Aorta (tissue), 5 donors: Measurements from ENCODE around the gene GUCD1. TPM values are rescaled to one million over a fixed set of nuclear protein-coding genes. Genes with fewer than 3 reads are reported as not detected.
"Not testable (repeated sequence)": the region's sequence is repeated elsewhere in the genome, so short reads cannot be mapped to it uniquely, and the experiment has no call there.

Experiments
- ATAC-seq: fragments of 200-7000 bp; cut with Tn5 transposase; one replicate; pipeline ENCODE4 v1.9.1; 2022; ENCODE audit warnings: moderate library complexity; ENCODE audit not compliant: low FRiP score
- DNase-seq, 2 donors: peaks; one replicate each; pipeline ENCODE4 v3.0.0-alpha.2; 2020
- H3K27ac ChIP-seq, 2 donors: one replicate each; pipeline ENCODE4 v1.5.1; 2013; ENCODE audit warnings: low read length in 2 of 2, mild to moderate bottlenecking in 2 of 2, moderate library complexity in 2 of 2, control low read depth in 1 of 2, inconsistent platforms in 1 of 2, low read depth in 1 of 2
- H3K27me3 ChIP-seq, 2 donors: one replicate each; pipeline ENCODE4 v1.6.1; 2013; ENCODE audit warnings: control low read depth in 1 of 2, low read length in 1 of 2, mild to moderate bottlenecking in 1 of 2, moderate library complexity in 1 of 2; ENCODE audit not compliant: insufficient read depth in 2 of 2, control insufficient read depth in 1 of 2
- H3K36me3 ChIP-seq, 2 donors: one replicate each; pipeline ENCODE4 v1.6.1; 2013; ENCODE audit warnings: control low read depth in 1 of 2, low read length in 1 of 2, mild to moderate bottlenecking in 1 of 2; ENCODE audit not compliant: insufficient read depth in 2 of 2, control insufficient read depth in 1 of 2
- H3K4me1 ChIP-seq, 2 donors: one replicate each; pipeline ENCODE4 v1.6.1; 2013; ENCODE audit warnings: low read length in 2 of 2, control low read depth in 1 of 2, mild to moderate bottlenecking in 1 of 2, moderate library complexity in 1 of 2; ENCODE audit not compliant: insufficient read depth in 2 of 2, control insufficient read depth in 1 of 2
- H3K4me3 ChIP-seq, 2 donors: one replicate each; pipeline ENCODE4 v1.5.1; 2013; ENCODE audit warnings: low read length in 2 of 2, control low read depth in 1 of 2, mild to moderate bottlenecking in 1 of 2
- H3K9me3 ChIP-seq: one replicate; pipeline ENCODE4 v1.6.1; 2013; ENCODE audit warnings: mild to moderate bottlenecking, low read length; ENCODE audit not compliant: control insufficient read depth
- WGBS, 2 donors: extraction: QIAGEN DNeasy Blood & Tissue Kit; methylation state at CpG; one replicate each; pipeline ENCODE4 v1.1.7; 2013; 5-methylcytosine and 5-hydroxymethylcytosine counted together
- intact Hi-C, 2 donors: fragments of 100-400 bp; cut with DNase I; formaldehyde crosslinking; loops; one replicate each; pipeline versions ENCODE4 v1.14.2 to v1.15.0; 2022
- polyA plus RNA-seq, 2 donors: library from polyadenylated mRNA; stranded (reverse); fragments of 200-250 nt; gene quantifications; one replicate each; pipeline ENCODE4 v1.2.3, GENCODE V29; 2013
- total RNA-seq, 2 donors: library from RNA; stranded (reverse); fragmentation: NEBNext Ultra II Directional; extraction: Animal tissue kit (Norgen Biotek cat#: 25700); gene quantifications; one replicate each; pipeline ENCODE4 v1.2.1, GENCODE V29; 2021
- donor health status: healthy with polysubstance abuse.
- donor health status: Bipolar disorder and iron deficiency.
- donor health status: DM: no; HTN: no; CAD: no.
- donor health status: DM: no; HTN: no; CAD: no.
- donor health status: DM: yes; HTN: yes; CAD: no.

The GUCD1 gene
- total and polyA plus RNA-seq, 4 donors: 42.2 to 71.6 (median 63.8) TPM

DNA sequence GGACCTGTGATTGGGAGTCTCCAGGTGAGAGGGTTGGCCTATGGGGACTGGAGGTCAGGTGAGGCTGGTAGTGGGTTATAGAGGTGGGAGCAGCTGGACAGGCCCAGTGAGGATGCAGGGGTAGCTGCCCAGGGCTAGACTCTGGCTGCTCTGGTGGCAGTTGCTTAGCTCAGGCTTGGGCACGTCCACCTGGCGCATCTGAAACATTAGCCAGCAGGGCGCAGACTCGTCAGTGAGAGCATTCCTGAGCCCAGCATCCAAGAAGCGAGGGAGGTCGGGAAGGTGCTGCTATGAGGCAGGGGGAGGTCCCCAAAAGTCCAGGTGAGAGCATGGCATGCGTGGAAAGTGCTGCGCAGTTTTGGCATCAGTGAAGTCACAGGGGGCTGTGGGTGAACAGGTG is 44.6 kb upstream of the GUCD1 start:
- H3K4me3 ChIP-seq: no peak overlapping the region
- peak in 1 of 2 donors; percentile 49 for DNase-seq
- intact Hi-C loops: no loop called here
- no peaks in the 10 kb centered on the region for H3K27me3 ChIP-seq
- no peaks in the 10 kb centered on the region for H3K4me1 ChIP-seq
- H3K36me3 ChIP-seq: no peaks in the 10 kb centered on the region
- no peak overlapping the region for H3K27ac ChIP-seq
- no peak for ATAC-seq
- no peaks in the 10 kb centered on the region for H3K9me3 ChIP-seq
- WGBS, 2 donors: 86 to 91% methylated on average over 8 of the region's 8 CpGs

DNA sequence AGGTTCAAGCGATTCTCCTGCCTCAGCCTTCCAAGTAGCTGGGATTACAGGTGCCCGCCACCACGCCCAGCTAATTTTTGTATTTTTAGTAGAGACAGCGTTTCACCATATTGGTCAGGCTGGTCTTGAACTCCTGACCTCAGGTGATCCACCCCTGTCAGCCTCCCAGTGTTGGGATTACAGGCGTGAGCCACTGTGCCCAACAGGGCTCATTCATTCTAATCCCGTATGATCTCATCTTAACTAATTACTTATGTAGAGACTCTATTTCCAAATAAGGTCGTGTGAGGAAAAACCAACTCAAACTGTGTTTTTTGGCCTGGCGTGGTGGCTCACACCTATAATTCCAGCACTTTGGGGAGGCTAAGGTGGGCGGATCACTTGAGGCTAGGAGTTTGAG is 42.1 kb upstream of the GUCD1 start:
- H3K4me1 ChIP-seq, H3K9me3 ChIP-seq, intact Hi-C loops, H3K36me3 ChIP-seq, H3K27me3 ChIP-seq, H3K27ac ChIP-seq, H3K4me3 ChIP-seq, ATAC-seq: not testable (repeated sequence)
- 92 to 93% methylated on average over 9 of the region's 9 CpGs for WGBS, 2 donors
- peak in 1 of 2 donors; percentile 12 for DNase-seq

DNA sequence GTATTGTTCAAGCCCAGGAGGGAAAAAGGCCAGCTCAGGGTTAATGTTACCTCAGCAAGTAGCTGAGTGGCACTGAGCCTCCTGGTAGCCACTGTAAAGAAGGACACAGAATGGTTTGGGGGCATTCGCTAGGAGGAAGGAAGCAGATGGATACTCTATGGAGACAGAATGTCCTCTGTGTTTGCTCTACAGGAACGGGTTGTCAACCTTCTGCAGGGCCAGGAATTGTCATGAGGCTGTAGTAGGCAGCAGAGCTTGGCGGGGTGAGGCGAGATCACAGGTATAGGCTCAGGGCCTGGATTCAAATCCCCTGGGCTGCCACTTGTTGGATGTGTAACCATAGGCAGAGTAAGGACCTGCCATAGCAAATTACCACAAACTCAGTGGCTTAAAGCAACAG is 40.9 kb upstream of the GUCD1 start:
- no peaks in the 10 kb centered on the region for H3K4me1 ChIP-seq
- 98 to 99% methylated on average over 4 of the region's 4 CpGs for WGBS, 2 donors
- intact Hi-C loops: no loop called here
- H3K9me3 ChIP-seq: no peaks in the 10 kb centered on the region
- no peaks in the 10 kb centered on the region for H3K27me3 ChIP-seq
- no peak overlapping the region for H3K4me3 ChIP-seq
- ATAC-seq: no peak
- H3K27ac ChIP-seq: no peak overlapping the region
- no peaks in the 10 kb centered on the region for H3K36me3 ChIP-seq
- peak in 1 of 2 donors; percentile 9 for DNase-seq

DNA sequence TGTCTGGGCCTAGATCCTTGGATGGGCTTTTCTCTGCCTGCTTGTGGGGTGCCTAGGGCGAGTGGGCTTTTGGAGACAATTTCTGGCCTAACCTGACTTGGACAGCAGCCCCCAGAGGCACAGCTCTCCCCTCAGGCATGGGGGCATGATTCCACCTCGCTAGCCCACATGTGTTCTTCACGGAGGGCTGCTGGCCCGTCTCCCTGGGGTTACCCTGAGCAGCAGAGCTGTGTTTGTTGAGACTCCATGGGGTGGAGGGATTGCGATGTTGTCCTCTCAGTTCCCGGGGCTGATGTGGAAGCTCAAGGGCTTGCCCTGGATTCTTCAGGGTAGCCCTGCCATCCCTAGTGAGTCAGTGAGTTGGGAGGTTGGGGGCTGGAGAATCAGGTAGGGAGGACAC is 40.3 kb upstream of the GUCD1 start:
- Histone ChIP-seq H3K27ac (no peak overlapping the region), H3K27me3 (no peaks in the 10 kb centered on the region), H3K4me1 (no peaks in the 10 kb centered on the region), H3K4me3 (no peak overlapping the region), H3K9me3 (no peaks in the 10 kb centered on the region), H3K36me3 (no peaks in the 10 kb centered on the region)
- intact Hi-C loops: no loop called here
- ATAC-seq (no peak), DNase-seq (peak in 1 of 2 donors; percentile 32)
- 74 to 75% methylated on average over 6 of the region's 6 CpGs for WGBS, 2 donors

DNA sequence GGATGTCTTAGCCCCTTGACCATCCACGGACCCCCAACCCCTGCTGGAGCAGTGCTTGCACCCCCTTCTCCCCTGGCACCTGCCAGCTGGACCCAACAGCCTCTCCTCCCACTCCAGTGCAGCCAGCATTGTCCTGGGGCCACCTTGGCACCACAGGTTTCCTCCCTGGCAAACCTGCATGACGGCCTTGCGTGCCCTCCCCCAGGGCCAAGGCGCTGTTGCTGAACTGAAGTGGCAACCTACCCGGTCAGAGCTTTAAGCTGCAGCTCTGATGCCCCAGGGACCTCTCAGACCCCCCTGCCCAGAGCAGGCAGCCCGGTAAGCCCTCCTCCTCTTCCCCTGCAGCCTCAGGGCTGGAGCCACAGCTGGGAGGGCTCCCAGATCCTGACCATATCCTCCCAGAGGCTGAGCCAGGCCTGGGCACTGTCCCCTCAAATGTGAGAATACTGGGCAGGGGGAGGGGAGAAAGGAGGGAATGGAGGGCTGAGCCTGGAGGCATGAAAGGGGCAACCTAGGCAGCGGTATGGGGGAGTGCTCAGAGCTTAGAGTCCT is 39.7 kb upstream of the GUCD1 start:
- H3K36me3 ChIP-seq: no peaks in the 10 kb centered on the region
- H3K27me3 ChIP-seq: no peaks in the 10 kb centered on the region
- WGBS, 2 donors: 21 to 26% methylated on average over 7 of the region's 7 CpGs
- intact Hi-C loops: no loop called here
- H3K4me1 ChIP-seq: no peaks in the 10 kb centered on the region
- no peaks in the 10 kb centered on the region for H3K9me3 ChIP-seq
- DNase-seq (peak in 1 of 2 donors; percentile 45), ATAC-seq (no peak)
- no peak overlapping the region for H3K27ac ChIP-seq
- H3K4me3 ChIP-seq: no peak overlapping the region

DNA sequence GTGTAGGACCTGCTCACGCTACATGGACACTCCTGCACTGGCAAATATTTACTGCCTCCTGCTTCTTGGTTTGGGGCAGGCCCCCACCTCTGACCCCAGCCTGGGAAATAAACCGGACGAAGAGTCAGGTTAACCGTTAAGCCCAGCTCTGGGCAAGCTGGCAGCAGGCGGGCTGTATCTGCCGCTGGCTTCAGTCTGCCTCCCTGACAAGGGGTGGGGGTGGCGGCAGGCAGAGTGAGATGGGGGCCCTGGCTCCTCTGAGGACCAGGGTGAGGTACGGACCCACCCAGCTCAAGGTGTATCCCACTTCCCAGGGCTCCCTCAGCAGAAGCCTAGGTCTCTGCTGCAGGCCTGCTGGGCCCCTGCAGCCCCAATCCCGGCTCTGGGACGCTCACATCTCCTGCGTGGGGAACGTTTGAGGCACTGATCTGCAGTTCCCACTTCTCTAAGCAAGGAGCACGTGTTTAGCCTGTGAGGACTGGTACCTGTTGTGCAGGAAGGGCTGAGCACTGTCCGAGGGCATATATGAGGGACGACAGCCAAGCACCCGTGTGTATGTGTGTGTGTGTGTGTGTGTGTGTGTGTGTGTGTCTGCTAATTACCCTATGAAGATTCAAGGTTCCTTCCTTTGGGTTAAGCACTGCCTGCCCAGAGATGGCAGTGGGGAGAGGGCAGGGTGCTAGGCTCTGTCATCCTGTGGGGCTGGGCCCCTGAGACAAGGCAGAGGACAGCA is 39.1 kb upstream of the GUCD1 start:
- DNase-seq (peak in 1 of 2 donors; percentile 61), ATAC-seq (no peak)
- Histone ChIP-seq H3K9me3 (no peaks in the 10 kb centered on the region), H3K27me3 (no peaks in the 10 kb centered on the region), H3K36me3 (no peaks in the 10 kb centered on the region), H3K4me1 (no peaks in the 10 kb centered on the region), H3K4me3 (no peak overlapping the region), H3K27ac (no peak overlapping the region)
- intact Hi-C loops: no loop called here
- 49 to 54% methylated on average over 16 of the region's 16 CpGs for WGBS, 2 donors

DNA sequence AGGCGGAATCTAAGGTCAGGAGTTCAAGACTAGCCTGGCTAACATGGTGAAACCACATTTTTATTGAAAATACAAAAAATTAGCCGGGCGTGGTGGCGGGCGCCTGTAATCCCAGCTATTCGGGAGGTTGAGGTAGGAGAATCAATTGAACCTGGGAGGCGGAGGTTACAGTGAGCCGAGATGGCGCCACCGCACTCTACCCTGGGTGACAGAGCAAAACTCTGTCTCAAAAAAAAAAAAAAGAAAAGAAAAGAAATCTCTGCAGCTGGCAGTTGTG is 38.6 kb upstream of the GUCD1 start:
- H3K4me1 ChIP-seq, intact Hi-C loops: not testable (repeated sequence)

DNA sequence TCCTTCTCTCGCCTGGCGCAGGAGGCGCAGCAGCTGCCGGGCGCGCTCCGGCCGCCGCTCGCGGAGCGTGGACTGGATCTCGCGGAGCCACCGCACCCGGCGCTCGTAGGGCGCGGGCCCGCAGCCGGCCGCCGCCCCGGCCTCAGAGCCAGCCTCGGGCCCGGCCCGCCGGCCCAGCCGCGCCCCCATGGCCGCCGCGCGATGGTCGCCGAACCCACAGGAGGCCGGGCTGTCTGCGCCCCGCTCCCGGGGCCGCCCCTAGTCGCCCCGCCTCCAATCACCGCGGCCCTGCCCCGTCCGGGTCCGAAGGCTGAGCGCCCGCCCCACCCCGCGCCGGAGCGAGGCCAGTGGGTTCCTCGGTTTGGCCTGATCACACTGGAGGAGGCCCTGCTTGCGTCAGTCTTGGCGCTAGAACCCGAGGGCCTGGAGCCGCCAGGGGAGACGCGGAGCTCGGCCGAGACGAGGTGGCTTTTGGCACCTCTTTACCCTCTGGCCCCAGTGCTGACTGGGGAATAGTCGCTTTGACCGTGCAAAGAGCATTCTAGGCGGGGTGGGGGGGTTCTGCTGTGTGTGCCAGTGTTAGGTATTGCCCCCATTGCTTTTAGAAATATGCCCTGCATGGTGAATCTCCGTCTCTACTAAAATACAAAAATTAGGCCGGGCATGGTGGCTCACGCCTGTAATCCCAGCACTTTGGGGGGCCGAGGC is 38.1 kb upstream of the GUCD1 start, which contains the start of gene LRRC75B:
Gene LRRC75B, minus strand, starts transcription at position 223 of the 708 bp plus-strand sequence. Its CDS starts 34 bp downstream, at position 189.
- H3K4me3 ChIP-seq: peak within 1 kb of the TSS; percentile 21 to 49
- peak within 1 kb of the TSS in 1 of 2 donors; percentile 3 for H3K27ac ChIP-seq
- H3K27me3 ChIP-seq: no peaks in the 10 kb centered on the region
- intact Hi-C loops: no loop called here
- 2 to 3% methylated on average over 35 to 72 of the region's 72 CpGs for WGBS, 2 donors
- ATAC-seq (peak; percentile 93), DNase-seq (peak; percentile 94 to 97)
- H3K9me3 ChIP-seq: no peaks in the 10 kb centered on the region
- no peaks in the 10 kb centered on the region for H3K36me3 ChIP-seq
- no peaks in the 10 kb centered on the region for H3K4me1 ChIP-seq

More for the DNA sequence above, 38.6 kb upstream of the GUCD1 start:
- not testable (repeated sequence) for H3K4me3 ChIP-seq, ATAC-seq, H3K27me3 ChIP-seq, H3K36me3 ChIP-seq, H3K9me3 ChIP-seq, H3K27ac ChIP-seq
- DNase-seq: peak in 1 of 2 donors; percentile 51
- 86% methylated on average over 10 of the region's 10 CpGs for WGBS, 2 donors
